IMR-90 (cell line): ENCODE results near the gene NDUFAF7. TPM values are rescaled to one million over a fixed set of nuclear protein-coding genes. Genes with fewer than 3 reads are reported as not detected.

Source experiments
- ATAC-seq: fragments of 200-7000 bp; cut with Tn5 transposase; 2 replicates; pipeline ENCODE4 v1.9.1; 2020; ENCODE audit warnings: low read depth, mild to moderate bottlenecking, moderate library complexity
- BruUV-seq: library from RNA; stranded (reverse); fragments of 400-500 nt; replicated peaks from 2 replicates; lab custom pipeline; 2021; lab: Mats Ljungman, UMichigan
- CTCF ChIA-PET: fragments of 300-600 bp; formaldehyde crosslinking; extraction: SDS; loops from one replicate; lab custom pipeline; 2021; ENCODE audit warnings: antibody characterized with exemption; lab: Yijun Ruan, JAX
- POLR2A ChIA-PET: fragments of 300-600 bp; sonication (Branson Sonifier 250); formaldehyde crosslinking; loops from one replicate; lab custom pipeline; 2022; ENCODE audit warnings: antibody characterized with exemption; ENCODE audit not compliant: unreplicated experiment; lab: Charles Lee
- DNase-seq: peaks from one replicate; pipeline ENCODE4 v3.0.0; 2013
- H2AFZ ChIP-seq: replicated peaks from 2 replicates; pipeline ENCODE3; 2013; ENCODE audit warnings: low read length, mild to moderate bottlenecking; ENCODE audit not compliant: poor library complexity
- H2AK5ac ChIP-seq: 2 replicates; pipeline ENCODE4 v1.6.1; 2013; ENCODE audit warnings: low read depth, low read length, inconsistent platforms
- H2AK9ac ChIP-seq: replicated peaks from 2 replicates; pipeline ENCODE3; 2013; ENCODE audit warnings: mild to moderate bottlenecking, low read depth, low read length, moderate library complexity; ENCODE audit not compliant: poor library complexity
- H2BK120ac ChIP-seq: 2 replicates; pipeline ENCODE4 v1.6.1; 2013; ENCODE audit warnings: low read depth, low read length, inconsistent platforms
- H2BK15ac ChIP-seq: 3 replicates; pipeline ENCODE4 v1.6.1; 2013; ENCODE audit warnings: low read depth, low read length, inconsistent platforms
- H2BK20ac ChIP-seq: 2 replicates; pipeline ENCODE4 v1.6.1; 2013; ENCODE audit warnings: low read depth, mild to moderate bottlenecking, inconsistent platforms, low read length, moderate library complexity
- H2BK5ac ChIP-seq: 2 replicates; pipeline ENCODE4 v1.6.1; 2013; ENCODE audit warnings: mild to moderate bottlenecking, low read depth, low read length, inconsistent platforms; ENCODE audit not compliant: poor library complexity, severe bottlenecking
- H3K14ac ChIP-seq: replicated peaks from 2 replicates; pipeline ENCODE4 v1.6.1; 2013; ENCODE audit warnings: low read depth, low read length, inconsistent platforms
- H3K18ac ChIP-seq: 2 replicates; pipeline ENCODE4 v1.6.1; 2013; ENCODE audit warnings: low read depth, low read length, control low read depth
- H3K23ac ChIP-seq: 2 replicates; pipeline ENCODE4 v1.6.1; 2013; ENCODE audit warnings: low read depth, low read length, inconsistent platforms
- H3K27ac ChIP-seq: 2 replicates; pipeline ENCODE4 v1.5.1; 2013; ENCODE audit warnings: mild to moderate bottlenecking, control low read depth, low read length; ENCODE audit not compliant: insufficient read depth
- H3K27me3 ChIP-seq: 2 replicates; pipeline ENCODE4 v1.6.1; 2013; ENCODE audit warnings: low read length; ENCODE audit not compliant: control insufficient read depth, insufficient read depth
- H3K36me3 ChIP-seq: 2 replicates; pipeline ENCODE4 v1.6.1; 2013; ENCODE audit warnings: low read length, mixed read lengths; ENCODE audit not compliant: control insufficient read depth, insufficient read depth
- H3K4ac ChIP-seq: 2 replicates; pipeline ENCODE4 v1.6.1; 2013; ENCODE audit warnings: low read depth, low read length, inconsistent platforms
- H3K4me1 ChIP-seq: 2 replicates; pipeline ENCODE4 v1.6.1; 2013; ENCODE audit warnings: low read length, mixed read lengths; ENCODE audit not compliant: control insufficient read depth, insufficient read depth
- H3K4me2 ChIP-seq: 2 replicates; pipeline ENCODE4 v1.6.1; 2013; ENCODE audit warnings: low read depth, mild to moderate bottlenecking, control low read depth, low read length, moderate library complexity
- H3K4me3 ChIP-seq: 2 replicates; pipeline ENCODE4 v1.5.1; 2013; ENCODE audit warnings: low read depth, mild to moderate bottlenecking, control low read depth, low read length, moderate library complexity; ENCODE audit not compliant: insufficient read depth
- H3K56ac ChIP-seq: 2 replicates; pipeline ENCODE4 v1.6.1; 2013; ENCODE audit warnings: low read length, inconsistent platforms; ENCODE audit not compliant: insufficient read depth; ENCODE audit errors: extremely low read depth
- H3K79me1 ChIP-seq, 2 experiments: 2 replicates each; pipeline ENCODE4 v1.6.1; 2013; ENCODE audit warnings: low read length in 2 of 2, inconsistent platforms in 1 of 2, low read depth in 1 of 2
- H3K9ac ChIP-seq: 2 replicates; pipeline ENCODE4 v1.6.1; 2013; ENCODE audit warnings: low read depth, low read length, control low read depth
- H3K9me1 ChIP-seq: 2 replicates; pipeline ENCODE4 v1.6.1; 2013; ENCODE audit warnings: low read length, inconsistent platforms; ENCODE audit not compliant: insufficient read depth
- H3K9me3 ChIP-seq: 2 replicates; pipeline ENCODE4 v1.6.1; 2013; ENCODE audit warnings: low read length; ENCODE audit not compliant: control insufficient read depth, insufficient read depth
- H4K20me1 ChIP-seq: 2 replicates; pipeline ENCODE4 v1.6.1; 2013; ENCODE audit warnings: low read length, inconsistent platforms; ENCODE audit not compliant: insufficient read depth
- H4K5ac ChIP-seq: 2 replicates; pipeline ENCODE4 v1.6.1; 2013; ENCODE audit warnings: mild to moderate bottlenecking, low read depth, low read length, control low read depth
- H4K8ac ChIP-seq, 2 experiments: 2 replicates each; pipeline ENCODE4 v1.6.1; 2013; ENCODE audit warnings: low read depth in 2 of 2, low read length in 2 of 2, control low read depth in 1 of 2, inconsistent platforms in 1 of 2
- H4K91ac ChIP-seq: 2 replicates; pipeline ENCODE4 v1.6.1; 2013; ENCODE audit warnings: low read depth, low read length, inconsistent platforms; ENCODE audit not compliant: insufficient read depth
- BHLHE40 ChIP-seq: fragments of 150-350 bp; IDR thresholded peaks from 2 replicates; pipeline ENCODE4 v1.6.1; 2016; ENCODE audit warnings: mild to moderate bottlenecking, low read depth, low read length
- CEBPB ChIP-seq: IDR thresholded peaks from 2 replicates; pipeline ENCODE4 v1.6.1; 2012; ENCODE audit warnings: low read depth, low read length, improper control_type of control experiment
- CHD1 ChIP-seq: IDR thresholded peaks from 2 replicates; pipeline ENCODE4 v1.6.1; 2012; ENCODE audit warnings: low read depth, low read length, improper control_type of control experiment
- CTCF ChIP-seq: conservative IDR thresholded peaks from 2 replicates; pipeline ENCODE4 v1.5.1; 2012; ENCODE audit warnings: mild to moderate bottlenecking, low read depth, low read length, improper control_type of control experiment
- ELK1 ChIP-seq: fragments of 150-350 bp; IDR thresholded peaks from 2 replicates; pipeline ENCODE4 v1.6.1; 2016; ENCODE audit warnings: low read depth, mild to moderate bottlenecking, low read length, moderate library complexity, borderline replicate concordance
- FOS ChIP-seq: fragments of 150-350 bp; IDR thresholded peaks from 2 replicates; pipeline ENCODE4 v1.6.1; 2016; ENCODE audit warnings: low read depth, low read length
- MAFK ChIP-seq: IDR thresholded peaks from 2 replicates; pipeline ENCODE4 v1.6.1; 2012; ENCODE audit warnings: low read depth, low read length, improper control_type of control experiment
- NFE2L2 ChIP-seq: fragments of 150-350 bp; IDR thresholded peaks from 2 replicates; pipeline ENCODE4 v1.6.1; 2016; ENCODE audit warnings: low read depth, mild to moderate bottlenecking, low read length
- POLR2A ChIP-seq: IDR thresholded peaks from 2 replicates; pipeline ENCODE4 v1.6.1; 2012; ENCODE audit warnings: mild to moderate bottlenecking, low read depth, low read length
- RAD21 ChIP-seq: IDR thresholded peaks from 2 replicates; pipeline ENCODE4 v1.6.1; 2012; ENCODE audit warnings: low read length, improper control_type of control experiment
- RCOR1 ChIP-seq: IDR thresholded peaks from 2 replicates; pipeline ENCODE4 v1.6.1; 2012; ENCODE audit warnings: mild to moderate bottlenecking, low read length, improper control_type of control experiment; ENCODE audit not compliant: insufficient replicate concordance
- RFX5 ChIP-seq: IDR thresholded peaks from 2 replicates; pipeline ENCODE4 v1.8.0; 2012; ENCODE audit warnings: low read depth, mild to moderate bottlenecking, low read length, moderate library complexity
- USF2 ChIP-seq: fragments of 150-350 bp; IDR thresholded peaks from 2 replicates; pipeline ENCODE4 v1.6.1; 2017; ENCODE audit warnings: mild to moderate bottlenecking, antibody characterized with exemption, low read length, low read depth
- WGBS, 2 experiments: methylation state at CpG; one replicate each; pipeline versions ENCODE4 v1.1.5 to v1.1.7; 2013; ENCODE audit warnings: missing lambda C conversion rate in 2 of 2; ENCODE audit not compliant: insufficient read length in 1 of 2; ENCODE audit errors: extremely low coverage in 2 of 2; 5-methylcytosine and 5-hydroxymethylcytosine counted together
- dilution Hi-C: fragments of 300-500 bp; cut with HindIII; formaldehyde crosslinking; loops from one replicate; pipeline ENCODE4 v1.14.3; 2018; ENCODE audit warnings: low sequenced_read_pairs; ENCODE audit not compliant: unreplicated experiment
- in situ Hi-C: fragments of 300-500 bp; cut with MboI; formaldehyde crosslinking; loops from 3 replicates; pipeline ENCODE4 v1.14.3; 2019; ENCODE audit warnings: low sequenced_read_pairs, inconsistent platforms, mixed read lengths
- intact Hi-C: fragments of 100-400 bp; cut with micrococcal nuclease; formaldehyde crosslinking; loops from 2 replicates; pipeline ENCODE4 v1.10.0; 2022
- polyA plus RNA-seq, 3 experiments: library from polyadenylated mRNA; depleted of rRNA; stranded (reverse); fragments of >200 nt; gene quantifications; 2 replicates each; pipeline ENCODE4 v1.2.3, GENCODE V29; 2012; ENCODE audit warnings: low replicate concordance in 1 of 3
- total RNA-seq: library from RNA; depleted of rRNA; stranded (reverse); fragments of >200 nt; gene quantifications from 2 replicates; pipeline ENCODE4 v1.2.3, GENCODE V29; 2012

Gene NDUFAF7
- total and polyA plus RNA-seq, 2 of the 4 experiments (the other 2 are of a cell fraction) = 9.9 to 17.4 TPM

- BruUV-seq = no TSS peak
- no peak overlapping the region for H2AK9ac ChIP-seq
- no peak overlapping the region for H3K56ac ChIP-seq
- no peak overlapping the region for H3K9ac ChIP-seq
- H3K4me2 ChIP-seq = no peak overlapping the region
- H2BK20ac ChIP-seq = no peak overlapping the region
- no peak overlapping the region for H2AK5ac ChIP-seq
- no peak overlapping the region for H3K14ac ChIP-seq
- no peak overlapping the region for H2BK5ac ChIP-seq
- no peaks in the 10 kb centered on the region for H3K9me3 ChIP-seq
- DNase-seq (no peak), ATAC-seq (no peak)
- no peak overlapping the region for H3K27ac ChIP-seq
- H3K4ac ChIP-seq = no peak overlapping the region
- H3K18ac ChIP-seq = no peak overlapping the region
- peaks cover 2% of the 10 kb centered on the region; the same call in 1 of the 2 replicates for H3K4me1 ChIP-seq
- in situ Hi-C loops = no loop called here
- H2BK15ac ChIP-seq = no peak overlapping the region
- ChIA-PET CTCF (no interaction called here), POLR2A (interaction anchor here (0.6 kb wide), 1 partner anchor 378 kb away, joined by 4 read pairs; no protein-coding TSS in a partner anchor)
- peaks cover 18% of the 10 kb centered on the region for H3K36me3 ChIP-seq
- no peak for TF ChIP-seq ELK1
- no peak for TF ChIP-seq USF2
- no peak for TF ChIP-seq FOS
- TF ChIP-seq BHLHE40 = no peak
- no peak for TF ChIP-seq NFE2L2
- no peak for TF ChIP-seq CEBPB
- no peak for TF ChIP-seq CHD1
- TF ChIP-seq MAFK = no peak
- no peak for TF ChIP-seq POLR2A
- no peak for TF ChIP-seq RFX5
- no peak for TF ChIP-seq CTCF
- TF ChIP-seq RCOR1 = no peak
- no peak for TF ChIP-seq RAD21
- intact Hi-C loops = no loop called here
- peaks cover 4% of the 10 kb centered on the region for H3K9me1 ChIP-seq
- no peak overlapping the region for H3K23ac ChIP-seq
- H3K4me3 ChIP-seq = no peak overlapping the region
- H3K27me3 ChIP-seq = no peaks in the 10 kb centered on the region
- no peak overlapping the region for H4K91ac ChIP-seq
- H2AFZ ChIP-seq = no peak overlapping the region
- dilution Hi-C loops = no loop called here
- peaks cover 11% of the 10 kb centered on the region for H4K20me1 ChIP-seq
- peaks cover 30 to 61% of the 10 kb centered on the region in 2 experiments for H3K79me1 ChIP-seq
- H4K5ac ChIP-seq = no peak overlapping the region
- WGBS, 2 experiments = no CpG with 5 or more reads among the region's 4 CpGs
- no peak overlapping the region for H2BK120ac ChIP-seq
- no peak overlapping the region for H4K8ac ChIP-seq
These were observed 4.6 kb upstream of the NDUFAF7 start for GRCh38 chr2:37226863-37227262.
